ENCODE data around the gene ARMC3.
"Not testable (repeated sequence)": the region's sequence is repeated elsewhere in the genome, so short reads cannot be mapped to it uniquely, and the experiment has no call there.

The ARMC3 gene

DNA sequence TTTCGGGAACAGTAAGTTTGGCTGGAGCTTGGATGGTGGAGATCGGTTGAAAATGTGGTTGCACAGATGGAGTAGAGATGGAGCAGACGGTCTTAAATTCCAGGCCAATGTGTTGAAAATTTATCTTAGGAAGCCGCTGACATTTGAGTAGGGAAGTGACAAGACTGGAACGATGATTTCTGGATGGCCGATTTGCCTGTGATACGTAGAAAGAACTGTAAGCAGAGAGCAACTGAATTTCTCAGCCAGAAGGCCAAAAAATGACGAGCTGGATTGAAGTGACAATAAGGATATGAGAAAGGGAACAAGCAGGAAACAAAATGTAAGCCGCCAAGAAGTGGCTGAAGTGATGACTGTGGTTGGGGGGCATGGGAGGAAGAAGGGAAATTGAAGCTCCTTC is 687 bp upstream of the ARMC3 start:
- TF ChIP-seq, protein P1, sequence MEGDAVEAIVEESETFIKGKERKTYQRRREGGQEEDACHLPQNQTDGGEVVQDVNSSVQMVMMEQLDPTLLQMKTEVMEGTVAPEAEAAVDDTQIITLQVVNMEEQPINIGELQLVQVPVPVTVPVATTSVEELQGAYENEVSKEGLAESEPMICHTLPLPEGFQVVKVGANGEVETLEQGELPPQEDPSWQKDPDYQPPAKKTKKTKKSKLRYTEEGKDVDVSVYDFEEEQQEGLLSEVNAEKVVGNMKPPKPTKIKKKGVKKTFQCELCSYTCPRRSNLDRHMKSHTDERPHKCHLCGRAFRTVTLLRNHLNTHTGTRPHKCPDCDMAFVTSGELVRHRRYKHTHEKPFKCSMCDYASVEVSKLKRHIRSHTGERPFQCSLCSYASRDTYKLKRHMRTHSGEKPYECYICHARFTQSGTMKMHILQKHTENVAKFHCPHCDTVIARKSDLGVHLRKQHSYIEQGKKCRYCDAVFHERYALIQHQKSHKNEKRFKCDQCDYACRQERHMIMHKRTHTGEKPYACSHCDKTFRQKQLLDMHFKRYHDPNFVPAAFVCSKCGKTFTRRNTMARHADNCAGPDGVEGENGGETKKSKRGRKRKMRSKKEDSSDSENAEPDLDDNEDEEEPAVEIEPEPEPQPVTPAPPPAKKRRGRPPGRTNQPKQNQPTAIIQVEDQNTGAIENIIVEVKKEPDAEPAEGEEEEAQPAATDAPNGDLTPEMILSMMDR (IDR thresholded peaks at IDR 0.05; ENCODE audit: control insufficient read depth, extremely low read depth, insufficient read depth): no peak
- no peak for DNase-seq (ENCODE audit: low read depth)
- H3K4me3 ChIP-seq (ENCODE audit: low read depth, low read length): no peak overlapping the region

DNA sequence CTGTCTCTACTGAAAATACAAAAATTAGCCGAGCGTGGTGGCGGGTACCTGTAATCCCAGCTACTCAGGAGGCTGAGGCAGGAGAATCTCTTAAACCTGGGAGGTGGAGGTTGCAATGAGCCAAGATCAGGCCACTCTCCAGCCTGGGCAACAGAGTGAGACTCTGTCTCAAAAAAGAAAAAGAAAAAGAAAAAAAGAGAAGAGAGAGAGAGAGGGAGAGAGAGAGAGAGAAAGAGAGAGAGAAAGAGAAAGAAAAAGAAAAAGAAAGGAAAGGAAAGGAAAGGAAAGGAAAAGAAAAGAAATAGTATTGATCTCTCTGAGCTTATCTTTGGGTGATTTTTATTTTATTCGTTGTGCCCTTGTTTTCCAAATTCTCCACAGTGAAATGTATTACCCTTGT is 1.2 kb downstream of the ARMC3 start:
- H3K4me3 ChIP-seq (ENCODE audit: low read depth, low read length); DNase-seq (ENCODE audit: low read depth): not testable (repeated sequence)

DNA sequence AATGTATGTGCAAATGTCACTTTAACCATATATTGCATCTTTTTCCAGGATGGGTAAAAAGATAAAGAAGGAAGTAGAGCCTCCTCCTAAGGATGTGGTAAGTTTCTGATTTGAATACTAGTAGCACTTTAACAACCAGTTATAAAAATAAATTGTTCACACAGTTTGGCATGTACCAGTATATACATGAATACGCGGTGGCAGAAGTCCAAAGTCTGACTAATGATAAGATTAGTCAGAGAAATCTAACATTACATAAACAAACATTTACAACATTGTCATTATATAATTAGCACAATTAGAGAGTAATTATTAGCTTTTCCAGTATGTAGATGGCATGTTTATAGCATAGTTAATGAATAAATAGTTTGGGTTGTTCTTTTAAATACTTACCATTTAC is 4.1 kb downstream of the ARMC3 start:
- no peak overlapping the region for H3K4me3 ChIP-seq (ENCODE audit: low read depth, low read length)
- TF ChIP-seq, protein P1 (IDR thresholded peaks at IDR 0.05; ENCODE audit: control insufficient read depth, extremely low read depth, insufficient read depth): no peak
- DNase-seq (ENCODE audit: low read depth): peak; percentile 64

DNA sequence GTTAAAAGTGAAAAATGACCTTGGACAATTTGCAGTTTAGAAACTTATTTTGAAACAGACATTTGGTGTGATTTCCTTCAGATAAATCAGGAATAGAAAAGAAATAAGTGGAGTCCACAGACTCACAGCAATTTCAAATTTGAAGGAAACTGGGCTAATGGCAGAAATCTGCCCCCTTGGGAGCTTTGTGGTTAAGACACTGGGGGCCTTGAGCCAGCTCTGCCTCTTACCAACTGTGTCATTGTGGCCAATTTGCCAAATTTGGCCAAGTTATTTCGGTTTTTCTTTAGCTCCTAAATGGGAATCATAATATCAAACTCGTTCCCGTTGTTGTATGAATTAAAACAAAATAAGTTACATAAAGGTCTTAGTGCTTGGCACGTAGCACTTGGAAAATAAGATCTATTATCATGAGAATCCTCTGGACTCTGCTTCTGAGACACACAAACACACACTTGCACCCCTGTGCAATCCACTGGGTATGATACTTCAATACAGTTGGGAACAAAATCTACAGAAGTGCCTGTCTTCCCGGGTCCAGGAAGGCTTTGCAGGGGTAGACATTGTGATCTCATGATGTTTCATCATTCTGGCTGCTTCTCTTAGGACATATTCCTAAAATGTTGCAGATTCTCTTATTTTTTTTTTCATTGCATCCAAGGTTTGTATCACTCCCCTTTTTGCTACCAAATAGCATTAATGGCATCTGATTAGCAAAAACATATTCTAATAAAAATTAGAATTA is 4.9 kb downstream of the ARMC3 start:
- H3K4me3 ChIP-seq (ENCODE audit: low read depth, low read length): no peak overlapping the region
- no peak for DNase-seq (ENCODE audit: low read depth)
- TF ChIP-seq, protein P1 (IDR thresholded peaks at IDR 0.05; ENCODE audit: control insufficient read depth, extremely low read depth, insufficient read depth): no peak

DNA sequence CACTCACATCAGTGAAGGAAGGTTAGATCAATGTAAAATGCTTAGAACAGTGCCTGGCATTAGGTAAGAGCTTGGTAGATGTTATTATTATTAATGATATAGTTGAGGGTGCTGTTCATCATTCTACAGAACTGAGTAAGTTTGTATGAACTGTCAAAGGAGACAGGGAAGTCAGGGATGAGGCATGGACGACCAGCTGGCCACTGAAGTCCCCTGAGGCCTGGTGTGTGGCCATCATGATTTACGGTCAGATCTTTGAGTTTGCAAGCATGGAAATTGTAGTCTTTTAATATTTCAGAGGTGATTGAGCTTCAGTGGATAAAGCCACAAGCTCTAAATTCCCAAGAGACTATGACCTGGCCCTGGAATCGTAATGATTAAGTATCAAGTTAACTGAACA is 6.9 kb downstream of the ARMC3 start:
- no peak for DNase-seq (ENCODE audit: low read depth)
- TF ChIP-seq, protein P1 (IDR thresholded peaks at IDR 0.05; ENCODE audit: control insufficient read depth, extremely low read depth, insufficient read depth): no peak
- H3K4me3 ChIP-seq (ENCODE audit: low read depth, low read length): no peak overlapping the region

DNA sequence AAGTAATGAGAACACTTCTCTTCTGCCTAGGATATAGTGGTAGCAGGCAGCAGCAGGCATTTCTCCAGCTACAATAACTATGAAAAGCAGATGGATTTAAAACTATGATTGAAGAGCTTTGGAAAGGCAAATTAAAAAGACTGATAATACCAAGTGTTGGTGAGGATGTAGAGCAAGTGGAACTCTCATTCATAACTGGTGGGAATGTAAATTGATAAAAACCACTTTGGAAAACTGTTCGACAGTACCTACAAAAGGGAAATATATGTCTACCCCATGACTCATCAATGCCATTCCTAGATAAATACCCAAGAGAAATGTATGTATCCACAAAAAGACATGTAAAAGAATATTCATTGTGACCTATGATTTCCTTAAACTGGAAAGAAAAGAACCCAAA is 14.6 kb downstream of the ARMC3 start:
- TF ChIP-seq, protein P1 (IDR thresholded peaks at IDR 0.05; ENCODE audit: control insufficient read depth, extremely low read depth, insufficient read depth): no peak
- no peak overlapping the region for H3K4me3 ChIP-seq (ENCODE audit: low read depth, low read length)
- no peak for DNase-seq (ENCODE audit: low read depth)

DNA sequence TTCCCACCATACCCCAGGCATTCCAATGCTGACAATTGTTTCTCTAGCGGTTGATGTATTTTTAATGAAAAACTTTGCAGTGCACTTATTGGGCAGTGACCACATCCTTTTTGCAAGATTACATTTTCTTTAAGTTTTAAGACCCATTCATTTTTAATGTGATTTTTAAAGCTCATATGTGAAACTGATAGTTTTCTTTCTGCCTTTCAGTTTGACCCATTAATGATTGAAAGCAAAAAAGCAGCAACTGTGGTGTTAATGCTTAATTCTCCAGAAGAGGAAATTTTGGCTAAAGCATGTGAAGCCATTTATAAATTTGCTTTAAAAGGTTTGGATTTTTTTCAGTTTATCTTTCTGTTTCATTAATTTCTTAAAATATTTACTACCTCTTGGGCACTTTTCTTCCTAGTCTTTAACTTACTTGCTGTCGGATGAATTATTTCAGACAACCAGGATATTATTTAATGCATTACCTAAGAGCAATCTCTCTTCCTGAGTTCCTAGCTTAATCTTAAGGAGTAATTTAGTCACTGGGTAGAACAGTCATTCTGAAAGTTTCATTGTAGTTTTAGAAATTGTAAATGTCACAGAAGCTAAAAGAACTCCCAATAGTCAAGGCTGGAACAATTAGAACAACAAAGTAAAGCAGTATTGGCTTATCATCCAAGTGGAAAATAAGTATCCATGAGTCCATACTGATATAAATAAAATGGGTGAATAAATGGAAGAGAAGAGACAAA is 18.3 kb downstream of the ARMC3 start:
- no peak overlapping the region for H3K4me3 ChIP-seq (ENCODE audit: low read depth, low read length)
- DNase-seq (ENCODE audit: low read depth): no peak
- TF ChIP-seq, protein P1 (IDR thresholded peaks at IDR 0.05; ENCODE audit: control insufficient read depth, extremely low read depth, insufficient read depth): no peak

Measured in LNCaP clone FGC (cell line).